GM23338 (cell line): Measurements from ENCODE around the gene RAD51AP1. TPM values are rescaled to one million over a fixed set of nuclear protein-coding genes. Genes with fewer than 3 reads are reported as not detected.

ENCODE experiments used
- ATAC-seq: fragments of 200-7000 bp; cut with Tn5 transposase; 3 replicates; pipeline ENCODE4 v1.9.1; 2020
- DNase-seq: peaks from one replicate; pipeline ENCODE4 v3.0.0-alpha.2; 2015; ENCODE audit warnings: low spot score
- H2AFZ ChIP-seq: fragments of 200-600 bp; sonication (generic); 2 replicates; pipeline ENCODE4 v1.8.0; 2016; ENCODE audit warnings: antibody characterized with exemption, mild to moderate bottlenecking, moderate library complexity
- H3F3A ChIP-seq: fragments of 200-600 bp; sonication (generic); replicated peaks from 2 replicates; pipeline ENCODE4 v1.8.0; 2017; ENCODE audit warnings: antibody characterized with exemption, mixed run types, low read depth
- H3K27ac ChIP-seq: fragments of 200-600 bp; sonication (generic); 2 replicates; pipeline ENCODE4 v1.6.1; 2016; ENCODE audit warnings: low read depth
- H3K27me3 ChIP-seq: fragments of 200-600 bp; sonication (generic); 2 replicates; pipeline ENCODE4 v1.8.0; 2016; ENCODE audit warnings: mild to moderate bottlenecking, mixed run types, moderate library complexity; ENCODE audit not compliant: insufficient read depth
- H3K36me3 ChIP-seq: fragments of 200-600 bp; sonication (generic); 2 replicates; pipeline ENCODE4 v1.8.0; 2016; ENCODE audit warnings: mild to moderate bottlenecking; ENCODE audit not compliant: insufficient read depth
- H3K4me1 ChIP-seq: fragments of 200-600 bp; sonication (generic); 2 replicates; pipeline ENCODE4 v1.8.0; 2016; ENCODE audit warnings: mild to moderate bottlenecking, moderate library complexity; ENCODE audit not compliant: insufficient read depth
- H3K4me2 ChIP-seq: fragments of 200-600 bp; sonication (generic); 2 replicates; pipeline ENCODE4 v1.7.1; 2017; ENCODE audit warnings: mixed run types
- H3K4me3 ChIP-seq: fragments of 200-600 bp; sonication (generic); 2 replicates; pipeline ENCODE4 v1.6.1; 2016; ENCODE audit warnings: mixed run types
- H3K79me2 ChIP-seq: fragments of 200-600 bp; sonication (generic); replicated peaks from 2 replicates; pipeline ENCODE4 v1.8.0; 2017; ENCODE audit warnings: mild to moderate bottlenecking; ENCODE audit not compliant: insufficient read depth
- H3K9me2 ChIP-seq: fragments of 200-600 bp; sonication (generic); 2 replicates; pipeline ENCODE4 v1.8.0; 2017; ENCODE audit not compliant: insufficient read depth
- H4K20me1 ChIP-seq: fragments of 200-600 bp; sonication (generic); replicated peaks from 2 replicates; pipeline ENCODE4 v1.8.0; 2017; ENCODE audit warnings: mild to moderate bottlenecking; ENCODE audit not compliant: insufficient read depth
- H3K27ac Mint-ChIP-seq: 2 replicates; pipeline ENCODE4 v1.8.0; 2020; ENCODE audit warnings: inconsistent platforms, mild to moderate bottlenecking, moderate library complexity, mixed read lengths
- H3K27me3 Mint-ChIP-seq: 3 replicates; pipeline ENCODE4 v1.8.0; 2022; ENCODE audit warnings: low read depth, mild to moderate bottlenecking, moderate library complexity, mixed read lengths, inconsistent platforms; ENCODE audit not compliant: insufficient read depth, poor library complexity
- H3K36me3 Mint-ChIP-seq: 3 replicates; pipeline ENCODE4 v1.8.0; 2021; ENCODE audit warnings: low read depth, mild to moderate bottlenecking, inconsistent platforms, moderate library complexity, mixed read lengths
- H3K4me1 Mint-ChIP-seq: 3 replicates; pipeline ENCODE4 v1.8.0; 2020; ENCODE audit warnings: mild to moderate bottlenecking, inconsistent platforms, mixed read lengths
- H3K4me3 Mint-ChIP-seq: 3 replicates; pipeline ENCODE4 v1.8.0; 2021; ENCODE audit warnings: moderate library complexity, mild to moderate bottlenecking, inconsistent platforms, mixed read lengths
- H3K9me3 Mint-ChIP-seq: 3 replicates; pipeline ENCODE4 v1.8.0; 2020; ENCODE audit warnings: moderate library complexity, mild to moderate bottlenecking, inconsistent platforms, mixed read lengths
- CREB1 ChIP-seq: fragments of 250-450 bp; sonication (Bioruptor Pico); IDR thresholded peaks from 2 replicates; pipeline ENCODE4 v1.5.0; 2020; ENCODE audit warnings: low read depth, mild to moderate bottlenecking, moderate library complexity
- EZH2 ChIP-seq: fragments of 200-600 bp; sonication (generic); IDR thresholded peaks from one replicate; pipeline ENCODE4 v1.8.0; 2017; ENCODE audit warnings: antibody characterized with exemption, mild to moderate bottlenecking, low read depth; ENCODE audit not compliant: unreplicated experiment
- EZH2phosphoT487 ChIP-seq: fragments of 200-600 bp; sonication (generic); IDR thresholded peaks from one replicate; pipeline ENCODE4 v1.8.1; 2018; ENCODE audit warnings: antibody characterized with exemption; ENCODE audit not compliant: unreplicated experiment
- JUNB ChIP-seq: IDR thresholded peaks from one replicate; pipeline ENCODE4 v1.6.1; 2016; ENCODE audit warnings: antibody characterized with exemption; ENCODE audit not compliant: unreplicated experiment
- NANOG ChIP-seq: IDR thresholded peaks from 2 replicates; pipeline ENCODE4 v1.6.1; 2016; ENCODE audit warnings: antibody characterized with exemption, borderline replicate concordance
- POLR2AphosphoS5 ChIP-seq: IDR thresholded peaks from 2 replicates; pipeline ENCODE4 v1.6.1; 2016; ENCODE audit warnings: antibody characterized with exemption, low read depth
- ZNF114 ChIP-seq: fragments of 250-450 bp; sonication (Bioruptor Pico); IDR thresholded peaks from 2 replicates; pipeline ENCODE4 v1.5.0; 2020; ENCODE audit warnings: mild to moderate bottlenecking, moderate library complexity
- ZNF331 ChIP-seq: fragments of 250-450 bp; sonication (Bioruptor Pico); IDR thresholded peaks from 2 replicates; pipeline ENCODE4 v1.5.0; 2020; ENCODE audit warnings: low read depth, mild to moderate bottlenecking, moderate library complexity
- ZNF462 ChIP-seq: fragments of 250-450 bp; sonication (Bioruptor Pico); IDR thresholded peaks from 2 replicates; pipeline ENCODE4 v1.5.0; 2020; ENCODE audit warnings: mild to moderate bottlenecking, moderate library complexity
- long read RNA-seq: library from polyadenylated mRNA; unstranded; transcript quantifications from one replicate; pipeline ENCODE4 v2.0.0, GENCODE V29; 2020; ENCODE audit not compliant: unreplicated experiment
- polyA plus RNA-seq: library from polyadenylated mRNA; unstranded; fragments of >200 nt; fragmentation: Nextera tagmentation; extraction: Ambion mirVana; gene quantifications from 2 replicates; pipeline ENCODE4 v1.2.1, GENCODE V29; 2016
- total RNA-seq: library from RNA; depleted of rRNA; stranded (reverse); fragments of >200 nt; shearing (Covaris generic); gene quantifications from 2 replicates; pipeline ENCODE4 v1.2.3, GENCODE V29; 2014; rRNA removed
- TF ChIP-seq, protein P1 (sequence below): IDR thresholded peaks from 2 replicates; pipeline ENCODE4 v1.6.1; 2016; ENCODE audit warnings: antibody characterized with exemption

The RAD51AP1 gene
- 75.2 and 84.5 TPM in 2 replicates for total RNA-seq
- polyA plus RNA-seq, result 112 and 119 TPM in 2 replicates
- long read RNA-seq, partial matches to known transcripts, result 10 of 19 reads
- long read RNA-seq, other reads (novel, unspliced or antisense), result 6 of 19 reads

DNA sequence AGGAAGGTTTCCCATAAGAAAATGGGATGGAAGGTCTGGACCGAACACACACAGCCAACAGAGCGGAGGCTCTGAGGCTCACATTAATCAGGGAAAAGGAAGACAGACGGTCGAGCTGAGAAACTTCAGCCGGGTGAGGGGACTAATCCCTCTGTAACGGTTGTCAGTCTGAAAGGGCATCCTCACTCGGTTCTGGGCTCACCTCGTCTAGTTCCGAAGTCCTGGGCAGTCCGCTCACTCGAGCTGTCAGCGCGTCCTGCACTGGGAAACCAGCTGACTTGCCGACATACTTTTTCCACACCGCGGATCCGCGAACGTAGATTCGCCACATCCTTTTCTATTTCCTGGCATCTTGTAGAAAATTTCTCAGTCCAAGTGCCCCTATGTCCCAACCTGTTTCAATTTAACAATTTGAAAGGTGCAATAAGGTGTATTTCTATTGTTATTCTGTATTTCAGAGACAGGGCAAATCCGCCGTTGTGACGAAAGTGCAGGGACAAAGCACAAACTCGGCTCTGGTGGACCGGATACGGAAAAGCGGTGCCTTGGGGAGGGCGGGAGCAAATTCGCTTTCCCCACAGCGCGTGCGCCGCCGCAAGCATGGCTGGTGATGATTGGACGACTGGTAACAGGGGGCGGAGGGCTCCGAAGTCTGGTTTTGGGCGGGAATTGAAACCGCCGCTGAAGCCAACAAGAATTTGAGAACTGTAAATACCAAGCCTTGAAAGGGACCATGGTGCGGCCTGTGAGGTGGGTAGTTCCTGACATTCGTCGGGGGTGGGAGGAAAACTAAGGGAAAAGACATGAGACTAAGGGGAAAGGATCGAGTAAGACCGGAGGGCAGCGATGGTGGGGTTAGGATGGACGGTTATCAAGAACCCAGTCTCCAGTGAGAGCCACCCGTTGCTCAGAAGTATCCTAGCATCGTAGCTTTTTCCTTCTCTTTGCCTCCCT is at the start of gene RAD51AP1:
Gene RAD51AP1 (plus strand): TSS at position 684 of the 954 bp plus-strand sequence. CDS start 50 bp downstream, at position 734.
- H3K4me3 Mint-ChIP-seq, result peak within 1 kb of the TSS; percentile 93
- no peak for TF ChIP-seq EZH2phosphoT487
- TF ChIP-seq, protein P1, sequence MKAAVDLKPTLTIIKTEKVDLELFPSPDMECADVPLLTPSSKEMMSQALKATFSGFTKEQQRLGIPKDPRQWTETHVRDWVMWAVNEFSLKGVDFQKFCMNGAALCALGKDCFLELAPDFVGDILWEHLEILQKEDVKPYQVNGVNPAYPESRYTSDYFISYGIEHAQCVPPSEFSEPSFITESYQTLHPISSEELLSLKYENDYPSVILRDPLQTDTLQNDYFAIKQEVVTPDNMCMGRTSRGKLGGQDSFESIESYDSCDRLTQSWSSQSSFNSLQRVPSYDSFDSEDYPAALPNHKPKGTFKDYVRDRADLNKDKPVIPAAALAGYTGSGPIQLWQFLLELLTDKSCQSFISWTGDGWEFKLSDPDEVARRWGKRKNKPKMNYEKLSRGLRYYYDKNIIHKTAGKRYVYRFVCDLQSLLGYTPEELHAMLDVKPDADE, result peak; percentile 55; the same call in 1 of the 2 replicates
- TF ChIP-seq CREB1 (CRISPR knock-in tag), result peak; percentile 63; the same call in 1 of the 2 replicates
- TF ChIP-seq POLR2AphosphoS5, result peak; percentile 48
- no peaks in the 10 kb centered on the region for H3K9me2 ChIP-seq
- H2AFZ ChIP-seq, result peak within 1 kb of the TSS; percentile 30
- peaks cover 8% of the 10 kb centered on the region for H3K4me1 Mint-ChIP-seq
- H3K4me1 ChIP-seq, result no peaks in the 10 kb centered on the region
- no peaks in the 10 kb centered on the region for H3F3A ChIP-seq
- no peaks in the 10 kb centered on the region for H3K27me3 ChIP-seq
- peak within 1 kb of the TSS; percentile 99 for H3K27ac Mint-ChIP-seq
- H3K36me3 ChIP-seq, result peaks cover 2% of the 10 kb centered on the region; the same call in 1 of the 2 replicates
- ATAC-seq, result peak; percentile 99
- H3K79me2 ChIP-seq, result peaks cover 35% of the 10 kb centered on the region
- peak; percentile 99 for DNase-seq
- peak within 1 kb of the TSS; percentile 61 for H3K27ac ChIP-seq
- no peaks in the 10 kb centered on the region for H3K27me3 Mint-ChIP-seq
- H3K9me3 Mint-ChIP-seq, result no peaks in the 10 kb centered on the region; the same call in 2 of the 3 replicates
- H3K4me3 ChIP-seq, result peak within 1 kb of the TSS; percentile 72
- H3K4me2 ChIP-seq, result peak within 1 kb of the TSS; percentile 91
- H3K36me3 Mint-ChIP-seq, result peaks cover 5% of the 10 kb centered on the region; the same call in 2 of the 3 replicates
- H4K20me1 ChIP-seq, result no peaks in the 10 kb centered on the region

DNA sequence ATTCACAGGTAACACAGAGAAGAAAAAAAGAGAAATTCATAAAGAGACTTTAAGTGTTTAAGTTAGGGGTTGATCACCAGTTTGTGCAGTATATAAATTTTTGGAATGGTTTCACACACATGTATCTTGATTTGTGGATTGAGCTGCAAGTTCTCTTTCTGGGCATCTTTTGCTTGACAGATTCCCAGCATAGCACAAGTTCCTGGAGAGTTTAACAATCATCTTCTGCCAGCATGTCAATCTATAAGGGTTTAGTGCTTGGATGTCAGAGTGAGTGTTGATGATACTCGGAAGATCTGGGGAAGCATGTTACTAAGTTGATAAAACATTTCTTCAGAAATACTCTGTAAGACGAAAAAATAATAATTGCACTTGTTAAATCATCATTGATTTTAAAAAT is 49.1 kb upstream of the RAD51AP1 start:
- Histone ChIP-seq H3K4me1 (peaks cover 13% of the 10 kb centered on the region; the same call in 1 of the 2 replicates), H2AFZ (no peak overlapping the region), H3F3A (no peaks in the 10 kb centered on the region), H3K4me2 (no peak overlapping the region), H3K27ac (no peak overlapping the region), H4K20me1 (no peaks in the 10 kb centered on the region), H3K79me2 (no peaks in the 10 kb centered on the region), H3K27me3 (no peaks in the 10 kb centered on the region), H3K9me2 (no peaks in the 10 kb centered on the region), H3K4me3 (no peak overlapping the region), H3K36me3 (no peaks in the 10 kb centered on the region)
- peaks cover 3% of the 10 kb centered on the region; the same call in 2 of the 3 replicates for H3K36me3 Mint-ChIP-seq
- no peaks in the 10 kb centered on the region for H3K27me3 Mint-ChIP-seq
- H3K4me1 Mint-ChIP-seq, result peaks cover 22% of the 10 kb centered on the region
- no peak for DNase-seq
- H3K4me3 Mint-ChIP-seq, result no peak overlapping the region
- H3K9me3 Mint-ChIP-seq, result no peaks in the 10 kb centered on the region
- ATAC-seq, result no peak
- no peak overlapping the region for H3K27ac Mint-ChIP-seq
- TF ChIP-seq ZNF331 (no peak), ZNF114 (CRISPR knock-in tag) (no peak), JUNB (no peak), ZNF462 (CRISPR knock-in tag) (no peak), NANOG (no peak), POLR2AphosphoS5 (no peak), EZH2phosphoT487 (no peak), EZH2 (no peak), CREB1 (CRISPR knock-in tag) (no peak)
- TF ChIP-seq, protein P1, result no peak
